ENCODE measurements around the gene KATNIP.

Gene KATNIP

DNA sequence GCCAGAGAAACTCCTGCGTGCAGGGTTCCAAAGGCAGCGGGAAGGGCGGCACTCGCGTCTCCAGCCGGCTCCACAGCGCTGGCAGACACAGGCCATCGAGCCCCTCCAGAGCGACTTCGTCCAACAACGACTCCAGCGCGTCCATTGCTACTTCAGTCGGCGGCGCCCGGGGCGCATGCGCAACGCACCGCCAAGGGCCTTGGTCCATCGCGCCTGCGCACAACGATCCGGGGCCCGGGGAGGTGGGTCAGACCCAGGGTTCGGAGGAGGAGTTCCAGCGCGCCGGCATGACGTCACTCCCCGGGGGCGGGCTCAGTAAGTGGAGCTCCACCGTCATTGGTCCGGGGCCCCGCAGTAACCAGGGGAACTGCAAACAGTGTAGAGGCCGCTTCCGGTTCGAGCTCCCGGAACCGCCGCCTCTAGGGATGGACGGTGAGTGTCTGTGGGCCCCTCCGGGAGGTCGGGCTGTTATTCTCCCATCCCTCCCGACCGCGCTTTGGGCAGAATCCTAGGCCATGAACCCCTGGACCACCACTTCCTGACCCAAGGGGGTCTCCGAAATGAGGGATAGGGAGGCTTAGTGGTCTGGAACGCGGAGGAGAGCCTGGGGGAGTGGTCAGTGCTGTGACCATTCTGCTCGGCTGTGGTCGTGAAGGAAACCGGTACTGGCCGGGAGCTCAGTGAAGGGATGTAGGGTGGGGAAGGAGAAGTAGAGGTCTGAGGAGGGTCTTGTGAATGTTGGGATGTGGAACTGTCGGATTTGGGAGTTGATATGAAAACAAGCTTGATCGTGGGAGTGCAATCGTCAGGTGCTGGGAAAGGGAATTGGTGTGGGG is at the start of gene KATNIP, which contains the start of gene GTF3C1:
Gene KATNIP, plus strand, starts transcription at position 399 of the 836 bp plus-strand sequence. Its CDS starts 27 bp downstream, at position 426.
Gene GTF3C1, minus strand, starts transcription at position 168 of the 836 bp plus-strand sequence. Its CDS starts 23 bp downstream, at position 145.
- ChIA-PET POLR2A (interaction anchor here (0.6 to 1.7 kb wide), 21 partner anchors 8 to 347 kb away, joined by 3 to 9 read pairs (median 4); partner anchors contain the start of gene KDM8), CTCF (interaction anchor here (1.1 kb wide), 1 partner anchor 54 kb away, joined by 3 read pairs; no protein-coding TSS in a partner anchor)
- no peaks in the 10 kb centered on the region for H3K9me3 ChIP-seq (ENCODE audit: control insufficient read depth, insufficient read depth, low read depth, low read length)
- peaks cover 6 to 18% of the 10 kb centered on the region in 2 experiments; a peak in 2 of 3 replicates for H3K36me3 ChIP-seq (ENCODE audit: control insufficient read depth in 2 of 2, insufficient read depth in 1 of 2, low read length in 2 of 2)
- H3K27ac ChIP-seq (ENCODE audit: extremely low read depth, low read depth, low read length) = no peak within 1 kb of the TSS; the same call in 1 of the 2 replicates
- no peaks in the 10 kb centered on the region for H3K4me1 ChIP-seq (ENCODE audit: control insufficient read depth, insufficient read depth, low read length)
- H3K4me3 ChIP-seq (ENCODE audit: low read depth, low read length) = peak within 1 kb of the TSS; percentile 97
- TF ChIP-seq, protein P1, sequence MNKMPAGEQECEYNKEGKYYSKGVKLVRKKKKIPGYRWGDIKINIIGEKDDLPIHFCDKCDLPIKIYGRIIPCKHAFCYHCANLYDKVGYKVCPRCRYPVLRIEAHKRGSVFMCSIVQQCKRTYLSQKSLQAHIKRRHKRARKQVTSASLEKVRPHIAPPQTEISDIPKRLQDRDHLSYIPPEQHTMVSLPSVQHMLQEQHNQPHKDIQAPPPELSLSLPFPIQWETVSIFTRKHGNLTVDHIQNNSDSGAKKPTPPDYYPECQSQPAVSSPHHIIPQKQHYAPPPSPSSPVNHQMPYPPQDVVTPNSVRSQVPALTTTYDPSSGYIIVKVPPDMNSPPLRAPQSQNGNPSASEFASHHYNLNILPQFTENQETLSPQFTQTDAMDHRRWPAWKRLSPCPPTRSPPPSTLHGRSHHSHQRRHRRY (tag by site-specific recombination; IDR thresholded peaks at IDR 0.05) = no peak
- TF ChIP-seq ZNF248 (tag by site-specific recombination; IDR thresholded peaks at IDR 0.05) (no peak), ZNF24 (tag by site-specific recombination; IDR thresholded peaks at IDR 0.05) (no peak), GLIS2 (tag by site-specific recombination; IDR thresholded peaks at IDR 0.05) (peak; percentile 60), ZNF354C (tag by site-specific recombination; IDR thresholded peaks at IDR 0.05; ENCODE audit: borderline replicate concordance, low read depth) (no peak), ZNF561 (tag by site-specific recombination; IDR thresholded peaks at IDR 0.05; ENCODE audit: borderline replicate concordance) (peak; percentile 73; the same call in 1 of the 2 replicates), GFI1B (tag by site-specific recombination; IDR thresholded peaks at IDR 0.05) (0 out of 2 replicates have a peak, but pooled peaks have one; percentile 2), ZBTB21 (tag by site-specific recombination; IDR thresholded peaks at IDR 0.05) (peak; percentile 94), ZNF473 (tag by site-specific recombination; IDR thresholded peaks at IDR 0.05) (no peak), ZSCAN16 (tag by site-specific recombination; IDR thresholded peaks at IDR 0.05) (no peak), ZNF184 (tag by site-specific recombination; IDR thresholded peaks at IDR 0.05) (no peak), ZNF311 (tag by site-specific recombination; IDR thresholded peaks at IDR 0.05; ENCODE audit: borderline replicate concordance) (no peak), MYNN (tag by site-specific recombination; IDR thresholded peaks at IDR 0.05; ENCODE audit: borderline replicate concordance) (no peak), ZNF623 (tag by site-specific recombination; IDR thresholded peaks at IDR 0.05) (no peak), ZNF221 (tag by site-specific recombination; IDR thresholded peaks at IDR 0.05; ENCODE audit: borderline replicate concordance) (no peak), ZXDB (tag by site-specific recombination; IDR thresholded peaks at IDR 0.05) (peak; percentile 25; the same call in 1 of the 2 replicates), ZNF488 (tag by site-specific recombination; IDR thresholded peaks at IDR 0.05) (no peak), ZNF785 (tag by site-specific recombination; IDR thresholded peaks at IDR 0.05) (no peak), ZNF654 (tag by site-specific recombination; IDR thresholded peaks at IDR 0.05; ENCODE audit: low read depth) (no peak), SCRT2 (tag by site-specific recombination; IDR thresholded peaks at IDR 0.05) (no peak), ZNF449 (tag by site-specific recombination; IDR thresholded peaks at IDR 0.05) (no peak), KLF7 (tag by site-specific recombination; IDR thresholded peaks at IDR 0.05; ENCODE audit: borderline replicate concordance) (no peak), ZNF366 (tag by site-specific recombination; conservative IDR thresholded peaks at IDR 0.05) (0 out of 2 replicates have a peak, but pooled peaks have one; percentile 11), ZBTB26 (tag by site-specific recombination; optimal IDR thresholded peaks at IDR 0.05) (peak; percentile 37), ZNF701 (tag by site-specific recombination; IDR thresholded peaks at IDR 0.05) (no peak), ZNF19 (tag by site-specific recombination; IDR thresholded peaks at IDR 0.05; ENCODE audit: low read depth) (no peak)
- TF ChIP-seq, protein P2, sequence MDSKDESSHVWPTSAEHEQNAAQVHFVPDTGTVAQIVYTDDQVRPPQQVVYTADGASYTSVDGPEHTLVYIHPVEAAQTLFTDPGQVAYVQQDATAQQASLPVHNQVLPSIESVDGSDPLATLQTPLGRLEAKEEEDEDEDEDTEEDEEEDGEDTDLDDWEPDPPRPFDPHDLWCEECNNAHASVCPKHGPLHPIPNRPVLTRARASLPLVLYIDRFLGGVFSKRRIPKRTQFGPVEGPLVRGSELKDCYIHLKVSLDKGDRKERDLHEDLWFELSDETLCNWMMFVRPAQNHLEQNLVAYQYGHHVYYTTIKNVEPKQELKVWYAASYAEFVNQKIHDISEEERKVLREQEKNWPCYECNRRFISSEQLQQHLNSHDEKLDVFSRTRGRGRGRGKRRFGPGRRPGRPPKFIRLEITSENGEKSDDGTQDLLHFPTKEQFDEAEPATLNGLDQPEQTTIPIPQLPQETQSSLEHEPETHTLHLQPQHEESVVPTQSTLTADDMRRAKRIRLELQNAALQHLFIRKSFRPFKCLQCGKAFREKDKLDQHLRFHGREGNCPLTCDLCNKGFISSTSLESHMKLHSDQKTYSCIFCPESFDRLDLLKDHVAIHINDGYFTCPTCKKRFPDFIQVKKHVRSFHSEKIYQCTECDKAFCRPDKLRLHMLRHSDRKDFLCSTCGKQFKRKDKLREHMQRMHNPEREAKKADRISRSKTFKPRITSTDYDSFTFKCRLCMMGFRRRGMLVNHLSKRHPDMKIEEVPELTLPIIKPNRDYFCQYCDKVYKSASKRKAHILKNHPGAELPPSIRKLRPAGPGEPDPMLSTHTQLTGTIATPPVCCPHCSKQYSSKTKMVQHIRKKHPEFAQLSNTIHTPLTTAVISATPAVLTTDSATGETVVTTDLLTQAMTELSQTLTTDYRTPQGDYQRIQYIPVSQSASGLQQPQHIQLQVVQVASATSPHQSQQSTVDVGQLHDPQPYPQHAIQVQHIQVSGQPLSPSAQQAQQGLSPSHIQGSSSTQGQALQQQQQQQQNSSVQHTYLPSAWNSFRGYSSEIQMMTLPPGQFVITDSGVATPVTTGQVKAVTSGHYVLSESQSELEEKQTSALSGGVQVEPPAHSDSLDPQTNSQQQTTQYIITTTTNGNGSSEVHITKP (tag by site-specific recombination; IDR thresholded peaks at IDR 0.05) = 0 out of 2 replicates have a peak, but pooled peaks have one; percentile 9

All from HEK293 (cell line).